Astrocyte (in vitro differentiated cells and primary cell): ENCODE data around the gene ZP3. TPM values are rescaled to one million over a fixed set of nuclear protein-coding genes. Genes with fewer than 3 reads are reported as not detected.
"Not testable (repeated sequence)": the region's sequence is repeated elsewhere in the genome, so short reads cannot be mapped to it uniquely, and the experiment has no call there.

Experiments used
- DNase-seq: peaks from one replicate; pipeline ENCODE4 v3.0.0-alpha.2; 2010; ENCODE audit warnings: low read depth
- FAIRE-seq: peaks from 2 replicates; lab custom pipeline; 2011; peaks lifted over from hg19 to GRCh38; lab: Jason Lieb, UNC
- H2AFZ ChIP-seq: 2 replicates; pipeline ENCODE4 v1.6.0; 2012; ENCODE audit warnings: low read depth, low read length, inconsistent platforms
- H3K27ac ChIP-seq: 2 replicates; pipeline ENCODE4 v1.5.1; 2011; ENCODE audit warnings: low read depth, low read length, inconsistent platforms
- H3K27me3 ChIP-seq: 2 replicates; pipeline ENCODE4 v1.6.0; 2011; ENCODE audit warnings: low read length, inconsistent platforms; ENCODE audit not compliant: insufficient read depth
- H3K36me3 ChIP-seq: 2 replicates; pipeline ENCODE4 v1.5.1; 2011; ENCODE audit warnings: low read length, inconsistent platforms; ENCODE audit not compliant: insufficient read depth
- H3K4me1 ChIP-seq: 2 replicates; pipeline ENCODE4 v1.5.1; 2011; ENCODE audit warnings: low read length, inconsistent platforms; ENCODE audit not compliant: insufficient read depth
- H3K4me2 ChIP-seq: 2 replicates; pipeline ENCODE4 v1.6.0; 2012; ENCODE audit warnings: low read length, inconsistent platforms
- H3K4me3 ChIP-seq: 2 replicates; pipeline ENCODE4 v1.5.1; 2011; ENCODE audit warnings: low read depth, mild to moderate bottlenecking, low read length, inconsistent platforms; ENCODE audit not compliant: insufficient read depth
- H3K79me2 ChIP-seq: 2 replicates; pipeline ENCODE4 v1.6.0; 2012; ENCODE audit warnings: mild to moderate bottlenecking, low read length, inconsistent platforms; ENCODE audit not compliant: insufficient read depth
- H3K9ac ChIP-seq: 2 replicates; pipeline ENCODE4 v1.6.0; 2012; ENCODE audit warnings: mild to moderate bottlenecking, low read length, inconsistent platforms
- H3K9me3 ChIP-seq: 2 replicates; pipeline ENCODE4 v1.5.1; 2012; ENCODE audit warnings: low read depth, mild to moderate bottlenecking, low read length, inconsistent platforms; ENCODE audit not compliant: insufficient read depth
- H4K20me1 ChIP-seq: 2 replicates; pipeline ENCODE4 v1.6.0; 2012; ENCODE audit warnings: low read length, inconsistent platforms; ENCODE audit not compliant: insufficient read depth
- H3K27ac Mint-ChIP-seq: one replicate; pipeline ENCODE4 v1.8.0; 2021; ENCODE audit warnings: mild to moderate bottlenecking, mixed read lengths; ENCODE audit not compliant: unreplicated experiment
- H3K27me3 Mint-ChIP-seq: one replicate; pipeline ENCODE4 v1.8.0; 2021; ENCODE audit warnings: low read depth, mixed read lengths; ENCODE audit not compliant: unreplicated experiment
- H3K36me3 Mint-ChIP-seq: one replicate; pipeline ENCODE4 v1.8.0; 2021; ENCODE audit warnings: low read depth, mixed read lengths; ENCODE audit not compliant: unreplicated experiment
- H3K4me1 Mint-ChIP-seq: one replicate; pipeline ENCODE4 v1.8.0; 2021; ENCODE audit warnings: low read depth, mixed read lengths; ENCODE audit not compliant: unreplicated experiment
- H3K4me3 Mint-ChIP-seq: one replicate; pipeline ENCODE4 v1.8.0; 2021; ENCODE audit warnings: mild to moderate bottlenecking, moderate library complexity, mixed read lengths; ENCODE audit not compliant: unreplicated experiment
- H3K9me3 Mint-ChIP-seq: one replicate; pipeline ENCODE4 v1.8.0; 2021; ENCODE audit warnings: mild to moderate bottlenecking, mixed read lengths; ENCODE audit not compliant: unreplicated experiment
- EZH2 ChIP-seq: IDR thresholded peaks from 2 replicates; pipeline ENCODE4 v1.6.1; 2012; ENCODE audit warnings: mild to moderate bottlenecking, low read length, inconsistent platforms; ENCODE audit not compliant: insufficient read depth
- total RNA-seq: library from RNA; stranded (reverse); gene quantifications from 2 replicates; pipeline ENCODE4 v1.2.1, GENCODE V29; 2021
- TF ChIP-seq, protein P1 (sequence below): IDR thresholded peaks from 2 replicates; pipeline ENCODE4 v1.5.1; 2011; ENCODE audit warnings: low read depth, mild to moderate bottlenecking, inconsistent platforms, low read length, moderate library complexity; ENCODE audit not compliant: insufficient read depth

Gene ZP3
- total RNA-seq, 1 donor from 2014 or later = 2.6 TPM

DNA sequence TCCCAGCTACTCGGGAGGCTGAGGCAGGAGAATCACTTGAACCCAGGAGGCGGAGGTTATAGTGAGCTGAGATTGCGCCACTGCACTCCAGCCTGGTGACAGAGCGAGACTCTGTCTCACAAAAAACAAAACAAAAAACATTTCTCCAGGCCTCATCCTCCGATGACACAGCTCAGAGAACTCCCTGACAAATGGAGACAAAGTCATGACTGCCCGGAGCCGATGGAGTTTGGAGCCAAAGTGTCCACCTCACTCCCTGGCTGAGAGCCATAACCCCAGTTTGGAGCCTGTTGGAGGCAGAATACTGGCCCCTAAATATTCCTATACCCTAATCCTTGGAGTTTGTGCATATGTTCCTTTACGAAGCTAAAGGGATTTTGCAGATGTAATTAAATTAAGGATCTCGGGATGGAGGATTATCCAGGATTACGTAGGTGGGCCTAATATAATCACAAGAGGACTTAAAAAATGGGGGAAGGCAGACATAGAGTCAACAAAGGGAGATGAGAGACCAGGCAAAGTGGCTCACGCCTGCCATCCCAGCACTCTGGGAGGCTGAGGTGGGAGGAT is 38.0 kb upstream of the ZP3 start:
- no peaks in the 10 kb centered on the region for H4K20me1 ChIP-seq
- H3K9me3 ChIP-seq = no peaks in the 10 kb centered on the region
- no peak overlapping the region for H3K9ac ChIP-seq
- Mint-ChIP-seq H3K27me3 (no peaks in the 10 kb centered on the region), H3K36me3 (peaks cover 2% of the 10 kb centered on the region), H3K9me3 (no peaks in the 10 kb centered on the region), H3K27ac (no peak overlapping the region), H3K4me3 (no peak overlapping the region), H3K4me1 (peaks cover 6% of the 10 kb centered on the region)
- DNase-seq (peak; percentile 33), FAIRE-seq (no peak)
- no peaks in the 10 kb centered on the region for H3K79me2 ChIP-seq
- H2AFZ ChIP-seq = no peak overlapping the region
- no peaks in the 10 kb centered on the region for H3K36me3 ChIP-seq
- no peak overlapping the region for H3K27ac ChIP-seq
- no peaks in the 10 kb centered on the region for H3K27me3 ChIP-seq
- no peak overlapping the region for H3K4me2 ChIP-seq
- H3K4me1 ChIP-seq = peaks cover 4% of the 10 kb centered on the region
- TF ChIP-seq, protein P1, sequence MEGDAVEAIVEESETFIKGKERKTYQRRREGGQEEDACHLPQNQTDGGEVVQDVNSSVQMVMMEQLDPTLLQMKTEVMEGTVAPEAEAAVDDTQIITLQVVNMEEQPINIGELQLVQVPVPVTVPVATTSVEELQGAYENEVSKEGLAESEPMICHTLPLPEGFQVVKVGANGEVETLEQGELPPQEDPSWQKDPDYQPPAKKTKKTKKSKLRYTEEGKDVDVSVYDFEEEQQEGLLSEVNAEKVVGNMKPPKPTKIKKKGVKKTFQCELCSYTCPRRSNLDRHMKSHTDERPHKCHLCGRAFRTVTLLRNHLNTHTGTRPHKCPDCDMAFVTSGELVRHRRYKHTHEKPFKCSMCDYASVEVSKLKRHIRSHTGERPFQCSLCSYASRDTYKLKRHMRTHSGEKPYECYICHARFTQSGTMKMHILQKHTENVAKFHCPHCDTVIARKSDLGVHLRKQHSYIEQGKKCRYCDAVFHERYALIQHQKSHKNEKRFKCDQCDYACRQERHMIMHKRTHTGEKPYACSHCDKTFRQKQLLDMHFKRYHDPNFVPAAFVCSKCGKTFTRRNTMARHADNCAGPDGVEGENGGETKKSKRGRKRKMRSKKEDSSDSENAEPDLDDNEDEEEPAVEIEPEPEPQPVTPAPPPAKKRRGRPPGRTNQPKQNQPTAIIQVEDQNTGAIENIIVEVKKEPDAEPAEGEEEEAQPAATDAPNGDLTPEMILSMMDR = no peak
- no peak for TF ChIP-seq EZH2
- H3K4me3 ChIP-seq = no peak overlapping the region

DNA sequence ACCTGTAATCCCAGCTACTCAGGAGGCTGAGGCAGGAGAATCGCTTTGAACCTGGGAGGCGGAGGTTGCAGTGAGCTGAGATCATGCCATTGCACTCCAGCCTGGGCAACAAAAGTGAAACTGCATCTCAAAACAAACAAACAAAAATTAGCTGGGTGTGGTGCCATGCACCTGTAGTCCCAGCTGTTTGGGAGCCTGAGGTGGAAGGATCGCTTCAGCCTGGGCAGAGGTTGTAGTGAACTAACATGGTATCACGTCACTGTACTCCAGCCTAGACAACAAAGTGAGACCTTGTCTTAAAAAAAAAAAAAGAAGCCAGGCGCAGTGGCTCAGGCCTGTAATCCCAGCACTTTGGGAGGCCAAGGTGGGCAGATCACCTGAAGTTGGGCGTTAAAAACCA is 37.0 kb upstream of the ZP3 start:
- H3K4me1 ChIP-seq, H3K27ac Mint-ChIP-seq, H3K4me3 ChIP-seq, H3K9me3 ChIP-seq, FAIRE-seq, H3K36me3 Mint-ChIP-seq, H3K4me2 ChIP-seq, DNase-seq, H3K4me1 Mint-ChIP-seq, H3K79me2 ChIP-seq, H3K27me3 ChIP-seq, H2AFZ ChIP-seq, H3K27me3 Mint-ChIP-seq, H4K20me1 ChIP-seq, H3K27ac ChIP-seq, H3K36me3 ChIP-seq, H3K9me3 Mint-ChIP-seq, H3K9ac ChIP-seq, H3K4me3 Mint-ChIP-seq: not testable (repeated sequence)

DNA sequence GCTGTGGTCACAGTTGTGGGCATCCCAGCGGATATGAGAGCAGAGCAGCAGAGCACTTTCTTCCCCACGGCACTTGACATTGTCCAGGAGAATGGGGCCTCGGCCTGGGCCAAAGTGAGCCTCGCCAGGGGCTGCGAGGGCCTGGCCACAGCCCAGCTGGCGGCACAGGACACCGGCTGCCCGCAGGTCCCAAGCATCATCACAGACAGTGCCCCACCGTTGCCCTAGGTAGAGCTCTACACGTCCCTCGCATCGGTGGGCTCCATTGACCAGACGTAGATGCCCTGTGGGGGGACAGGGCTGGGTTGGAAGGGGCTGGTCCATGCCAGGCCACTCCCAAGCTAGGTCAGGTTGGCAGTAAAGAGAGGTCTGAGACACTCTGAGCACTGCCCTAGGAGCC is 34.7 kb upstream of the ZP3 start:
- no peak for FAIRE-seq

More for the DNA sequence above, 34.7 kb upstream of the ZP3 start:
- Histone ChIP-seq H3K27ac (no peak overlapping the region), H3K27me3 (no peaks in the 10 kb centered on the region), H3K4me1 (peaks cover 11% of the 10 kb centered on the region), H3K79me2 (no peaks in the 10 kb centered on the region), H3K4me3 (no peak overlapping the region), H3K36me3 (no peaks in the 10 kb centered on the region), H3K4me2 (no peak overlapping the region), H4K20me1 (no peaks in the 10 kb centered on the region), H3K9ac (no peak overlapping the region), H3K9me3 (no peaks in the 10 kb centered on the region), H2AFZ (no peak overlapping the region)
- DNase-seq = no peak
- no peaks in the 10 kb centered on the region for H3K9me3 Mint-ChIP-seq
- TF ChIP-seq, protein P1 = no peak
- TF ChIP-seq EZH2 = no peak
- no peaks in the 10 kb centered on the region for H3K27me3 Mint-ChIP-seq
- H3K4me3 Mint-ChIP-seq = no peak overlapping the region
- H3K27ac Mint-ChIP-seq = no peak overlapping the region
- H3K36me3 Mint-ChIP-seq = peaks cover 2% of the 10 kb centered on the region
- peaks cover 8% of the 10 kb centered on the region for H3K4me1 Mint-ChIP-seq
